H1 (cell line): ENCODE measurements around the gene VPS13D. TPM values are rescaled to one million over a fixed set of nuclear protein-coding genes. Genes with fewer than 3 reads are reported as not detected.

ENCODE experiments used
- CTCF ChIA-PET: fragments of 300-600 bp; sonication (Branson Sonifier 250); formaldehyde crosslinking; loops from one replicate; lab custom pipeline; 2021; ENCODE audit not compliant: partially characterized antibody; lab: Charles Lee
- POLR2A ChIA-PET: fragments of 300-600 bp; sonication (Branson Sonifier 250); formaldehyde crosslinking; loops from one replicate; lab custom pipeline; 2021; ENCODE audit warnings: inconsistent platforms; ENCODE audit not compliant: partially characterized antibody; lab: Charles Lee
- DNase-seq, 2 experiments: peaks; one replicate each; pipeline versions ENCODE4 v3.0.0 to v3.0.0-alpha.2; 2010 to 2022; ENCODE audit warnings: low spot score in 2 of 2, low read depth in 1 of 2, mixed read lengths in 1 of 2
- FAIRE-seq: peaks from 2 replicates; lab custom pipeline; 2011; peaks lifted over from hg19 to GRCh38; lab: Jason Lieb, UNC
- H2AFZ ChIP-seq: 2 replicates; pipeline ENCODE4 v1.8.1; 2012; ENCODE audit warnings: low read length, inconsistent platforms
- H2AK5ac ChIP-seq: 2 replicates; pipeline ENCODE4 v1.6.1; 2013; ENCODE audit warnings: low read depth, low read length
- H2BK120ac ChIP-seq: replicated peaks from 2 replicates; pipeline ENCODE3; 2013; ENCODE audit warnings: low read depth, low read length, inconsistent platforms
- H2BK12ac ChIP-seq: 2 replicates; pipeline ENCODE4 v1.6.1; 2013; ENCODE audit warnings: low read depth, low read length
- H2BK15ac ChIP-seq: 2 replicates; pipeline ENCODE4 v1.6.1; 2013; ENCODE audit warnings: low read length
- H2BK20ac ChIP-seq: 2 replicates; pipeline ENCODE4 v1.6.1; 2013; ENCODE audit warnings: low read length
- H2BK5ac ChIP-seq: 2 replicates; pipeline ENCODE4 v1.6.1; 2013; ENCODE audit warnings: low read depth, low read length
- H3K14ac ChIP-seq: 2 replicates; pipeline ENCODE4 v1.6.1; 2013; ENCODE audit warnings: inconsistent platforms; ENCODE audit not compliant: insufficient read length
- H3K18ac ChIP-seq: 2 replicates; pipeline ENCODE4 v1.6.1; 2013; ENCODE audit warnings: low read length; ENCODE audit errors: extremely low read depth
- H3K23ac ChIP-seq: 2 replicates; pipeline ENCODE4 v1.6.1; 2013; ENCODE audit warnings: inconsistent platforms; ENCODE audit not compliant: insufficient read length
- H3K23me2 ChIP-seq: 2 replicates; pipeline ENCODE4 v1.6.1; 2013; ENCODE audit warnings: low read depth, low read length
- H3K27ac ChIP-seq: 2 replicates; pipeline ENCODE4 v1.6.1; 2011; ENCODE audit warnings: low read depth, low read length, inconsistent platforms
- H3K27me3 ChIP-seq, 4 experiments: replicated peaks in 1 of 4; 1 replicate in 1 of 4; 2 replicates in 3 of 4; pipeline versions ENCODE4 v1.6.1 to v1.8.1; 2011 to 2013; ENCODE audit warnings: low read length in 3 of 4, mild to moderate bottlenecking in 3 of 4, inconsistent platforms in 2 of 4, mixed read lengths in 2 of 4, moderate library complexity in 1 of 4; ENCODE audit not compliant: control insufficient read depth in 3 of 4, insufficient read depth in 3 of 4; ENCODE audit errors: extremely low read depth in 1 of 4
- H3K36me3 ChIP-seq, 4 experiments: 2 replicates each; pipeline versions ENCODE4 v1.6.1 to v1.8.1; 2011 to 2013; ENCODE audit warnings: mild to moderate bottlenecking in 4 of 4, low read length in 3 of 4, moderate library complexity in 2 of 4, control low read depth in 1 of 4, inconsistent platforms in 1 of 4; ENCODE audit not compliant: insufficient read depth in 4 of 4, control insufficient read depth in 2 of 4
- H3K4ac ChIP-seq: replicated peaks from 2 replicates; pipeline ENCODE3; 2013; ENCODE audit warnings: low read length, low read depth, mixed read lengths, inconsistent platforms; ENCODE audit not compliant: insufficient read length
- H3K4me1 ChIP-seq, 4 experiments: replicated peaks in 1 of 4; 1 replicate in 1 of 4; 2 replicates in 3 of 4; pipeline versions ENCODE4 v1.6.1 to v1.8.1; 2011 to 2013; ENCODE audit warnings: low read length in 3 of 4, inconsistent platforms in 2 of 4, mixed read lengths in 1 of 4; ENCODE audit not compliant: insufficient read depth in 4 of 4, control insufficient read depth in 3 of 4
- H3K4me2 ChIP-seq, 2 experiments: 2 replicates each; pipeline versions ENCODE4 v1.6.1 to v1.8.1; 2011 to 2013; ENCODE audit warnings: low read depth in 2 of 2, low read length in 2 of 2, control low read depth in 1 of 2, inconsistent platforms in 1 of 2, mild to moderate bottlenecking in 1 of 2; ENCODE audit not compliant: insufficient read depth in 1 of 2
- H3K4me3 ChIP-seq, 4 experiments: fragments of 200-600, 300-600 bp in 1 of 4; sonication (generic), shearing (Covaris generic), sonication (Bioruptor Twin) in 1 of 4; 2 replicates each; pipeline versions ENCODE4 v1.5.1 to v1.8.1; 2011 to 2016; ENCODE audit warnings: low read length in 4 of 4, low read depth in 3 of 4, control low read depth in 2 of 4, inconsistent platforms in 2 of 4, mild to moderate bottlenecking in 2 of 4, mixed read lengths in 1 of 4, moderate library complexity in 1 of 4; ENCODE audit not compliant: insufficient read depth in 2 of 4; ENCODE audit errors: extremely low read depth in 1 of 4
- H3K56ac ChIP-seq: replicated peaks from 2 replicates; pipeline ENCODE3; 2013; ENCODE audit warnings: low read depth, mild to moderate bottlenecking, mixed read lengths, low read length, inconsistent platforms; ENCODE audit not compliant: insufficient read length
- H3K79me1 ChIP-seq: 2 replicates; pipeline ENCODE4 v1.6.1; 2013; ENCODE audit warnings: low read depth, low read length, control low read depth
- H3K79me2 ChIP-seq, 2 experiments: 2 replicates each; pipeline versions ENCODE4 v1.6.1 to v1.8.1; 2012 to 2013; ENCODE audit warnings: low read length in 2 of 2, mild to moderate bottlenecking in 2 of 2, inconsistent platforms in 1 of 2; ENCODE audit not compliant: insufficient read depth in 2 of 2, control insufficient read depth in 1 of 2
- H3K9ac ChIP-seq, 4 experiments: replicated peaks in 1 of 4; 1 replicate in 1 of 4; 2 replicates in 3 of 4; pipeline versions ENCODE4 v1.6.1 to v1.8.1; 2011 to 2013; ENCODE audit warnings: low read depth in 3 of 4, low read length in 3 of 4, control low read depth in 2 of 4, mild to moderate bottlenecking in 2 of 4, moderate library complexity in 2 of 4, inconsistent platforms in 1 of 4; ENCODE audit errors: extremely low read depth in 1 of 4
- H3K9me3 ChIP-seq, 2 experiments: 2 replicates each; pipeline versions ENCODE4 v1.6.1 to v1.8.1; 2012 to 2013; ENCODE audit warnings: mild to moderate bottlenecking in 2 of 2, moderate library complexity in 2 of 2, control low read depth in 1 of 2, inconsistent platforms in 1 of 2, low read depth in 1 of 2, low read length in 1 of 2, mixed read lengths in 1 of 2; ENCODE audit not compliant: insufficient read depth in 2 of 2
- H4K20me1 ChIP-seq, 2 experiments: replicated peaks in 1 of 2; 2 replicates each; pipeline versions ENCODE3 to v1.8.1; 2011 to 2013; ENCODE audit warnings: inconsistent platforms in 2 of 2, low read length in 2 of 2, mild to moderate bottlenecking in 1 of 2; ENCODE audit not compliant: insufficient read depth in 2 of 2, control insufficient read depth in 1 of 2
- H4K5ac ChIP-seq: 2 replicates; pipeline ENCODE4 v1.6.1; 2013; ENCODE audit warnings: low read length, low read depth, mixed read lengths, inconsistent platforms; ENCODE audit not compliant: insufficient read length
- H4K8ac ChIP-seq: 2 replicates; pipeline ENCODE4 v1.8.0; 2013; ENCODE audit warnings: mild to moderate bottlenecking, moderate library complexity, low read length, inconsistent platforms; ENCODE audit not compliant: insufficient read depth; ENCODE audit errors: extremely low read depth
- H4K91ac ChIP-seq: replicated peaks from 2 replicates; pipeline ENCODE3; 2013; ENCODE audit warnings: low read length, mixed read lengths, inconsistent platforms; ENCODE audit not compliant: insufficient read length
- BCL11A ChIP-seq, 2 experiments: IDR thresholded peaks; one replicate each; pipeline ENCODE4 v1.6.1; 2011; ENCODE audit warnings: low read depth in 2 of 2, low read length in 2 of 2, mild to moderate bottlenecking in 2 of 2
- CBX5 ChIP-seq: fragments of 300-800, 300-1000 bp; sonication (generic); IDR thresholded peaks from 2 replicates; pipeline ENCODE4 v1.7.1; 2016; ENCODE audit warnings: antibody characterized with exemption, low read length, low read depth
- CHD1 ChIP-seq: IDR thresholded peaks from 2 replicates; pipeline ENCODE4 v1.6.1; 2012; ENCODE audit warnings: low read depth, low read length, improper control_type of control experiment
- EGR1 ChIP-seq: IDR thresholded peaks from 2 replicates; pipeline ENCODE4 v1.6.1; 2011; ENCODE audit warnings: low read depth, low read length, borderline replicate concordance
- EZH2 ChIP-seq: fragments of 200-600 bp; sonication (generic); IDR thresholded peaks from 2 replicates; pipeline ENCODE4 v1.7.1; 2012; ENCODE audit warnings: low read depth, mild to moderate bottlenecking, moderate library complexity, low read length, inconsistent platforms; ENCODE audit not compliant: severe bottlenecking
- FOSL1 ChIP-seq: IDR thresholded peaks from 2 replicates; pipeline ENCODE4 v1.6.1; 2011; ENCODE audit warnings: mild to moderate bottlenecking, low read depth, low read length, moderate library complexity; ENCODE audit not compliant: insufficient read depth
- GTF2F1 ChIP-seq: IDR thresholded peaks from 2 replicates; pipeline ENCODE4 v1.6.1; 2012; ENCODE audit warnings: low read depth, low read length, improper control_type of control experiment, borderline replicate concordance
- NANOG ChIP-seq: IDR thresholded peaks from 2 replicates; pipeline ENCODE4 v1.6.1; 2011; ENCODE audit warnings: low read length, low read depth, mild to moderate bottlenecking, inconsistent platforms; ENCODE audit not compliant: insufficient read depth, poor library complexity, severe bottlenecking
- NRF1 ChIP-seq: IDR thresholded peaks from 2 replicates; pipeline ENCODE4 v1.6.1; 2011; ENCODE audit warnings: mild to moderate bottlenecking, low read depth, low read length, improper control_type of control experiment
- RFX5 ChIP-seq: IDR thresholded peaks from 2 replicates; pipeline ENCODE4 v1.6.1; 2011; ENCODE audit warnings: low read depth, low read length, improper control_type of control experiment, borderline replicate concordance
- SAP30 ChIP-seq: fragments of 300-600 bp; sonication (generic); IDR thresholded peaks from 2 replicates; pipeline ENCODE4 v1.7.1; 2012; ENCODE audit warnings: low read length, moderate library complexity, mild to moderate bottlenecking, inconsistent platforms; ENCODE audit not compliant: insufficient read depth, insufficient replicate concordance
- SP4 ChIP-seq: IDR thresholded peaks from 2 replicates; pipeline ENCODE4 v1.6.1; 2012; ENCODE audit warnings: low read length, inconsistent platforms
- TAF1 ChIP-seq: IDR thresholded peaks from 2 replicates; pipeline ENCODE4 v1.6.1; 2011; ENCODE audit warnings: mild to moderate bottlenecking, low read depth, low read length
- TEAD4 ChIP-seq: IDR thresholded peaks from 2 replicates; pipeline ENCODE4 v1.6.1; 2012; ENCODE audit warnings: low read depth, low read length, inconsistent platforms, mixed read lengths
- ZNF274 ChIP-seq: IDR thresholded peaks from 2 replicates; pipeline ENCODE4 v1.7.0; 2012; ENCODE audit warnings: low read length, borderline replicate concordance; ENCODE audit errors: extremely low read depth
- WGBS, 2 experiments: shearing (Covaris generic) in 1 of 2; methylation state at CpG; one replicate each; pipeline versions ENCODE4 v1.1.6 to v1.1.7; 2013 to 2015; ENCODE audit warnings: low lambda C conversion rate in 2 of 2, mixed read lengths in 2 of 2, inconsistent platforms in 1 of 2, low coverage in 1 of 2, missing lambda C conversion rate in 1 of 2; ENCODE audit not compliant: insufficient replicate concordance in 2 of 2, insufficient coverage in 1 of 2, insufficient read length in 1 of 2; ENCODE audit errors: extremely low coverage in 1 of 2, missing lambda C conversion rate in 1 of 2; 5-methylcytosine and 5-hydroxymethylcytosine counted together
- polyA plus RNA-seq, 7 experiments: library from polyadenylated mRNA; depleted of rRNA in 3 of 7; stranded (reverse) in 5 of 7; unstranded in 2 of 7; fragments of >200 nt in 5 of 7; fragments of 200-250 nt in 2 of 7; gene quantifications; 1 replicate in 5 of 7; 2 replicates in 1 of 7; 4 replicates in 1 of 7; pipeline versions ENCODE4 v1.2.1 to v1.2.3, GENCODE V29; 2011 to 2013; ENCODE audit warnings: missing spikeins in 2 of 7, mixed read lengths in 2 of 7
- total RNA-seq: library from RNA; stranded (reverse); fragmentation: NEBNext Ultra II Directional; extraction: Animal tissue kit (Norgen Biotek cat#: 25700); gene quantifications from 2 replicates; pipeline ENCODE4 v1.2.1, GENCODE V29; 2021

Gene VPS13D
- total and polyA plus RNA-seq, 2 of the 8 experiments (the other 6 are each of a cell fraction or from before 2014, with no cell fraction given): 10.9 to 31.2 TPM

DNA sequence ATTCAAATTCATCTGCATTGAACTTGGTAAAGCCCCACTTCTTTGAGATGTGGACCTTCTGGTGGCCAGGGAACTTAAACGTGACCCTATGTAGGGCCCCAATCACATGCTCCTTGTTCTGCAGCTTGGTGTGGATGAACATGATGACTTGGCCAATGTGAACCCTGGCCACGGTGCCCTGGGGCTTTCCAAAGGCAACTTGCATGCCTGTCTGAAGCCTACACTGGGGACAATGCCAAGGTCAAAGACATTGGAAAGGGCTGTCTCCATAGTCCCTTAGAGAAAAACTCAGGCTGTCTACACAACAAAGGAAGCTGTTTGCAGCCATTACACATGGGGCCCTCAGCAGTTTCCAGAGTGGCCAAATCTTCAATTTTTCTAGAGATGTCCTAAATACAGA, 8.9 kb upstream of the VPS13D start:
- WGBS, 2 experiments: 87% methylated on average over 2 of the region's 2 CpGs; no CpG with 5 or more reads in 1 of the 2 experiments
- TF ChIP-seq EZH2 (no peak), SAP30 (no peak), GTF2F1 (no peak), EGR1 (no peak), TAF1 (no peak), FOSL1 (no peak), SP4 (no peak), ZNF274 (no peak), NANOG (no peak), CHD1 (no peak), RFX5 (no peak), BCL11A (IDR thresholded peaks at IDR 0.05; ENCODE audit: low read depth in 2 of 2, low read length in 2 of 2) (no peak), NRF1 (no peak), TEAD4 (no peak), CBX5 (no peak)

More for the DNA sequence above, 8.9 kb upstream of the VPS13D start:
- Histone ChIP-seq H2AFZ (no peak overlapping the region), H3K14ac (no peak overlapping the region), H4K20me1 (no peaks in the 10 kb centered on the region), H3K4me2 (no peak overlapping the region), H3K4me1 (no peaks in the 10 kb centered on the region), H3K79me2 (no peaks in the 10 kb centered on the region), H2AK5ac (no peak overlapping the region), H3K79me1 (no peaks in the 10 kb centered on the region), H3K9me3 (peaks cover 9% of the 10 kb centered on the region in 2 experiments), H2BK15ac (no peak overlapping the region), H3K18ac (no peak overlapping the region), H3K23ac (no peak overlapping the region), H3K36me3 (no peaks in the 10 kb centered on the region), H2BK12ac (no peak overlapping the region), H4K5ac (no peak overlapping the region), H3K4me3 (no peak overlapping the region), H2BK5ac (no peak overlapping the region), H3K4ac (no peak overlapping the region), H2BK20ac (no peak overlapping the region), H3K56ac (no peak overlapping the region), H3K27me3 (no peaks in the 10 kb centered on the region), H4K8ac (no peak overlapping the region), H3K23me2 (no peaks in the 10 kb centered on the region), H3K9ac (no peak overlapping the region), H2BK120ac (no peak overlapping the region), H3K27ac (no peak overlapping the region), H4K91ac (no peak overlapping the region)
- POLR2A ChIA-PET: interaction anchor here (1.3 kb wide), 1 partner anchor 9 kb away, joined by 3 read pairs; the partner anchor contains the start of gene VPS13D
- DNase-seq (no peak), FAIRE-seq (no peak)
- CTCF ChIA-PET: interaction anchor here (0.8 to 2.4 kb wide), 7 partner anchors 10 to 96 kb away, joined by 3 to 7 read pairs (median 3); no protein-coding TSS in a partner anchor
